Measurements from ENCODE around the gene GUCA1A. TPM values are rescaled to one million over a fixed set of nuclear protein-coding genes. Genes with fewer than 3 reads are reported as not detected.

Gene GUCA1A
- not detected for total RNA-seq
- polyA plus RNA-seq, result not detected
- long read RNA-seq, donor 1, result 0 reads
- long read RNA-seq, donor 2, result 0 reads

- TF ChIP-seq, protein P1, sequence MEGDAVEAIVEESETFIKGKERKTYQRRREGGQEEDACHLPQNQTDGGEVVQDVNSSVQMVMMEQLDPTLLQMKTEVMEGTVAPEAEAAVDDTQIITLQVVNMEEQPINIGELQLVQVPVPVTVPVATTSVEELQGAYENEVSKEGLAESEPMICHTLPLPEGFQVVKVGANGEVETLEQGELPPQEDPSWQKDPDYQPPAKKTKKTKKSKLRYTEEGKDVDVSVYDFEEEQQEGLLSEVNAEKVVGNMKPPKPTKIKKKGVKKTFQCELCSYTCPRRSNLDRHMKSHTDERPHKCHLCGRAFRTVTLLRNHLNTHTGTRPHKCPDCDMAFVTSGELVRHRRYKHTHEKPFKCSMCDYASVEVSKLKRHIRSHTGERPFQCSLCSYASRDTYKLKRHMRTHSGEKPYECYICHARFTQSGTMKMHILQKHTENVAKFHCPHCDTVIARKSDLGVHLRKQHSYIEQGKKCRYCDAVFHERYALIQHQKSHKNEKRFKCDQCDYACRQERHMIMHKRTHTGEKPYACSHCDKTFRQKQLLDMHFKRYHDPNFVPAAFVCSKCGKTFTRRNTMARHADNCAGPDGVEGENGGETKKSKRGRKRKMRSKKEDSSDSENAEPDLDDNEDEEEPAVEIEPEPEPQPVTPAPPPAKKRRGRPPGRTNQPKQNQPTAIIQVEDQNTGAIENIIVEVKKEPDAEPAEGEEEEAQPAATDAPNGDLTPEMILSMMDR (IDR thresholded peaks at IDR 0.05), result no peak
- Histone ChIP-seq H3K4me1 (no peaks in the 10 kb centered on the region), H3K4me3 (no peak within 1 kb of the TSS), H3K9me3 (no peaks in the 10 kb centered on the region), H3K27ac (no peak within 1 kb of the TSS), H3K27me3 (ENCODE audit: insufficient read depth in 3 of 3, low read length in 2 of 3) (peaks cover 0 to 3% (median 0%) of the 10 kb centered on the region in 3 donors), H3K36me3 (ENCODE audit: insufficient read depth in 1 of 2, low read depth in 1 of 2) (no peaks in the 10 kb centered on the region)
- WGBS, 3 donors, result 78 to 83% (median 82%) methylated on average over 2 of the region's 2 CpGs
- DNase-seq (no peak), ATAC-seq (no peak)
- intact Hi-C loops (cut with DNase I), result no loop called here
Observed at GRCh38 chr6:42173101-42173500, at the start of gene GUCA1A. GUCA1A (plus strand) TSS chr6:42173364; CDS start chr6:42173614, 250 bp downstream.

GRCh38 chr6:42123379-42124103 lies 49.6 kb upstream of the GUCA1A start:
- Histone ChIP-seq H3K36me3 (ENCODE audit: insufficient read depth in 1 of 2, low read depth in 1 of 2) (no peaks in the 10 kb centered on the region), H3K4me1 (peaks cover 4% of the 10 kb centered on the region), H3K27ac (no peak overlapping the region), H3K9me3 (no peaks in the 10 kb centered on the region), H3K4me3 (no peak overlapping the region), H3K27me3 (ENCODE audit: insufficient read depth in 3 of 3, low read length in 2 of 3) (no peaks in the 10 kb centered on the region)
- peak in 1 of 2 donors; percentile 51 for DNase-seq
- 64 to 70% (median 70%) methylated on average over 11 of the region's 11 CpGs for WGBS, 3 donors
- no peak for ATAC-seq
- intact Hi-C loops (cut with DNase I), result no loop called here
- TF ChIP-seq, protein P1 (IDR thresholded peaks at IDR 0.05), result no peak

- no peak for DNase-seq
- H3K27ac ChIP-seq, result no peak overlapping the region
- no peaks in the 10 kb centered on the region for H3K27me3 ChIP-seq (ENCODE audit: insufficient read depth in 3 of 3, low read length in 2 of 3)
- TF ChIP-seq, protein P1 (IDR thresholded peaks at IDR 0.05), result no peak
- WGBS, 3 donors, result 59 to 74% (median 70%) methylated on average over 8 to 9 of the region's 9 CpGs
- intact Hi-C loops (cut with DNase I), result no loop called here
- H3K9me3 ChIP-seq, result no peaks in the 10 kb centered on the region
- no peak overlapping the region for H3K4me3 ChIP-seq
- ATAC-seq, result no peak
- no peaks in the 10 kb centered on the region for H3K4me1 ChIP-seq
- no peaks in the 10 kb centered on the region for H3K36me3 ChIP-seq (ENCODE audit: insufficient read depth in 1 of 2, low read depth in 1 of 2)
Observed at GRCh38 chr6:42124223-42124836, 48.8 kb upstream of the GUCA1A start.

GRCh38 chr6:42125231-42125630 lies 47.9 kb upstream of the GUCA1A start:
- no peaks in the 10 kb centered on the region for H3K27me3 ChIP-seq (ENCODE audit: insufficient read depth in 3 of 3, low read length in 2 of 3)

More at GRCh38 chr6:42125231-42125630, 47.9 kb upstream of the GUCA1A start:
- no peak overlapping the region for H3K27ac ChIP-seq
- no peaks in the 10 kb centered on the region for H3K4me1 ChIP-seq
- no peaks in the 10 kb centered on the region for H3K9me3 ChIP-seq
- DNase-seq (no peak), ATAC-seq (no peak)
- no peak overlapping the region for H3K4me3 ChIP-seq
- TF ChIP-seq, protein P1 (IDR thresholded peaks at IDR 0.05), result no peak
- intact Hi-C loops (cut with DNase I), result no loop called here
- H3K36me3 ChIP-seq (ENCODE audit: insufficient read depth in 1 of 2, low read depth in 1 of 2), result no peaks in the 10 kb centered on the region
- WGBS, 3 donors, result 74 to 78% (median 77%) methylated on average over 14 of the region's 14 CpGs
